ENCODE data around the gene MAML2.

MAML2 gene

GRCh38 chr11:96213500-96213899, 129.5 kb downstream of the MAML2 start:
- WGBS (ENCODE audit: insufficient coverage) = 90% methylated on average over 1 of the region's 2 CpGs
- CTCF ChIA-PET = interaction anchor here (0.8 to 1.5 kb wide), 3 partner anchors 15 to 129 kb away, joined by 3 to 9 read pairs (median 3); partner anchors contain the start of gene MAML2
- no peaks in the 10 kb centered on the region for H3K36me3 ChIP-seq (ENCODE audit: control insufficient read depth in 4 of 4, insufficient read depth in 4 of 4, low read length in 3 of 4)
- H3K9me3 ChIP-seq (ENCODE audit: control extremely low read depth in 1 of 5, control insufficient read depth in 4 of 5, insufficient read depth in 2 of 5, low read depth in 1 of 5, low read length in 4 of 5) = no peaks in the 10 kb centered on the region
- H3K27ac ChIP-seq (ENCODE audit: insufficient read depth in 1 of 2, low read depth in 1 of 2, low read length in 2 of 2, poor library complexity in 1 of 2, severe bottlenecking in 2 of 2) = no peak overlapping the region
- DNase-seq = peak in 1 of 3 donors; percentile 33
- POLR2A ChIA-PET = no interaction called here
- peaks cover 31 to 54% (median 37%) of the 10 kb centered on the region in 4 experiments for H3K4me1 ChIP-seq (ENCODE audit: control extremely low read depth in 1 of 4, control insufficient read depth in 4 of 4, insufficient read depth in 4 of 4, low read length in 3 of 4)
- no peaks in the 10 kb centered on the region for H3K27me3 ChIP-seq (replicated peaks in 2 of 5; ENCODE audit: control insufficient read depth in 4 of 5, insufficient read depth in 5 of 5, low read length in 4 of 5)
- no peak overlapping the region for H3K4me3 ChIP-seq (ENCODE audit: control insufficient read depth in 1 of 7, extremely low read depth in 1 of 7, insufficient read depth in 4 of 7, low read depth in 2 of 7, low read length in 6 of 7)

GRCh38 chr11:96211436-96211835, 131.6 kb downstream of the MAML2 start:
- Histone ChIP-seq H3K4me3 (ENCODE audit: control insufficient read depth in 1 of 7, extremely low read depth in 1 of 7, insufficient read depth in 4 of 7, low read depth in 2 of 7, low read length in 6 of 7) (no peak overlapping the region), H3K4me1 (ENCODE audit: control extremely low read depth in 1 of 4, control insufficient read depth in 4 of 4, insufficient read depth in 4 of 4, low read length in 3 of 4) (peaks cover 38 to 66% (median 48%) of the 10 kb centered on the region in 4 experiments), H3K36me3 (ENCODE audit: control insufficient read depth in 4 of 4, insufficient read depth in 4 of 4, low read length in 3 of 4) (no peaks in the 10 kb centered on the region), H3K27ac (ENCODE audit: insufficient read depth in 1 of 2, low read depth in 1 of 2, low read length in 2 of 2, poor library complexity in 1 of 2, severe bottlenecking in 2 of 2) (no peak overlapping the region), H3K27me3 (replicated peaks in 2 of 5; ENCODE audit: control insufficient read depth in 4 of 5, insufficient read depth in 5 of 5, low read length in 4 of 5) (no peaks in the 10 kb centered on the region), H3K9me3 (ENCODE audit: control extremely low read depth in 1 of 5, control insufficient read depth in 4 of 5, insufficient read depth in 2 of 5, low read depth in 1 of 5, low read length in 4 of 5) (no peaks in the 10 kb centered on the region)
- no peak for DNase-seq
- 80% methylated on average over 1 of the region's 2 CpGs for WGBS (ENCODE audit: insufficient coverage)
- ChIA-PET POLR2A (no interaction called here), CTCF (no interaction called here)

GRCh38 chr11:96207459-96208449, 135.2 kb downstream of the MAML2 start:
- CTCF ChIA-PET = interaction anchor here (1.0 kb wide), 1 partner anchor 12 kb away, joined by 4 read pairs; no protein-coding TSS in a partner anchor
- 42% methylated on average over 4 of the region's 5 CpGs for WGBS (ENCODE audit: insufficient coverage)
- Histone ChIP-seq H3K27me3 (replicated peaks in 2 of 5; ENCODE audit: control insufficient read depth in 4 of 5, insufficient read depth in 5 of 5, low read length in 4 of 5) (no peaks in the 10 kb centered on the region), H3K4me3 (ENCODE audit: control insufficient read depth in 1 of 7, extremely low read depth in 1 of 7, insufficient read depth in 4 of 7, low read depth in 2 of 7, low read length in 6 of 7) (peak overlapping the region in 4 of 7 experiments; percentile 6 to 22 (median 16)), H3K4me1 (ENCODE audit: control extremely low read depth in 1 of 4, control insufficient read depth in 4 of 4, insufficient read depth in 4 of 4, low read length in 3 of 4) (peaks cover 17 to 35% (median 25%) of the 10 kb centered on the region in 4 experiments), H3K9me3 (ENCODE audit: control extremely low read depth in 1 of 5, control insufficient read depth in 4 of 5, insufficient read depth in 2 of 5, low read depth in 1 of 5, low read length in 4 of 5) (no peaks in the 10 kb centered on the region), H3K27ac (ENCODE audit: insufficient read depth in 1 of 2, low read depth in 1 of 2, low read length in 2 of 2, poor library complexity in 1 of 2, severe bottlenecking in 2 of 2) (peak overlapping the region in 1 of 2 experiments; percentile 2), H3K36me3 (ENCODE audit: control insufficient read depth in 4 of 4, insufficient read depth in 4 of 4, low read length in 3 of 4) (no peaks in the 10 kb centered on the region)
- peak; percentile 32 to 56 (median 49) for DNase-seq
- POLR2A ChIA-PET = no interaction called here

- no peak for DNase-seq
- ChIA-PET POLR2A (no interaction called here), CTCF (no interaction called here)
- Histone ChIP-seq H3K9me3 (ENCODE audit: control extremely low read depth in 1 of 5, control insufficient read depth in 4 of 5, insufficient read depth in 2 of 5, low read depth in 1 of 5, low read length in 4 of 5) (no peaks in the 10 kb centered on the region), H3K27ac (ENCODE audit: insufficient read depth in 1 of 2, low read depth in 1 of 2, low read length in 2 of 2, poor library complexity in 1 of 2, severe bottlenecking in 2 of 2) (no peak overlapping the region), H3K36me3 (ENCODE audit: control insufficient read depth in 4 of 4, insufficient read depth in 4 of 4, low read length in 3 of 4) (no peaks in the 10 kb centered on the region), H3K4me3 (ENCODE audit: control insufficient read depth in 1 of 7, extremely low read depth in 1 of 7, insufficient read depth in 4 of 7, low read depth in 2 of 7, low read length in 6 of 7) (peak overlapping the region in 1 of 7 experiments; percentile 19), H3K4me1 (ENCODE audit: control extremely low read depth in 1 of 4, control insufficient read depth in 4 of 4, insufficient read depth in 4 of 4, low read length in 3 of 4) (peaks cover 15 to 28% (median 21%) of the 10 kb centered on the region in 4 experiments), H3K27me3 (replicated peaks in 2 of 5; ENCODE audit: control insufficient read depth in 4 of 5, insufficient read depth in 5 of 5, low read length in 4 of 5) (no peaks in the 10 kb centered on the region)
- WGBS (ENCODE audit: insufficient coverage) = 33% methylated on average over 1 of the region's 2 CpGs
These were observed 136.0 kb downstream of the MAML2 start for GRCh38 chr11:96206955-96207354.

GRCh38 chr11:96205460-96205809, 137.6 kb downstream of the MAML2 start:
- H3K27me3 ChIP-seq (replicated peaks in 2 of 5; ENCODE audit: control insufficient read depth in 4 of 5, insufficient read depth in 5 of 5, low read length in 4 of 5) = no peaks in the 10 kb centered on the region
- no peaks in the 10 kb centered on the region for H3K36me3 ChIP-seq (ENCODE audit: control insufficient read depth in 4 of 4, insufficient read depth in 4 of 4, low read length in 3 of 4)
- DNase-seq = no peak
- no peak overlapping the region for H3K27ac ChIP-seq (ENCODE audit: insufficient read depth in 1 of 2, low read depth in 1 of 2, low read length in 2 of 2, poor library complexity in 1 of 2, severe bottlenecking in 2 of 2)
- 89% methylated on average over 3 of the region's 3 CpGs for WGBS (ENCODE audit: insufficient coverage)
- H3K9me3 ChIP-seq (ENCODE audit: control extremely low read depth in 1 of 5, control insufficient read depth in 4 of 5, insufficient read depth in 2 of 5, low read depth in 1 of 5, low read length in 4 of 5) = no peaks in the 10 kb centered on the region
- no peak overlapping the region for H3K4me3 ChIP-seq (ENCODE audit: control insufficient read depth in 1 of 7, extremely low read depth in 1 of 7, insufficient read depth in 4 of 7, low read depth in 2 of 7, low read length in 6 of 7)
- CTCF ChIA-PET = interaction anchor here (1.1 kb wide), 2 partner anchors 10 to 138 kb away, joined by 3 to 4 read pairs; partner anchors contain the start of gene MAML2
- H3K4me1 ChIP-seq (ENCODE audit: control extremely low read depth in 1 of 4, control insufficient read depth in 4 of 4, insufficient read depth in 4 of 4, low read length in 3 of 4) = peaks cover 15 to 28% (median 21%) of the 10 kb centered on the region in 4 experiments
- POLR2A ChIA-PET = no interaction called here

GRCh38 chr11:96204721-96205459, 138.1 kb downstream of the MAML2 start:
- ChIA-PET CTCF (no interaction called here), POLR2A (no interaction called here)
- 100% methylated on average over 4 of the region's 5 CpGs for WGBS (ENCODE audit: insufficient coverage)
- H3K9me3 ChIP-seq (ENCODE audit: control extremely low read depth in 1 of 5, control insufficient read depth in 4 of 5, insufficient read depth in 2 of 5, low read depth in 1 of 5, low read length in 4 of 5) = no peaks in the 10 kb centered on the region
- H3K27me3 ChIP-seq (replicated peaks in 2 of 5; ENCODE audit: control insufficient read depth in 4 of 5, insufficient read depth in 5 of 5, low read length in 4 of 5) = no peaks in the 10 kb centered on the region
- no peak overlapping the region for H3K27ac ChIP-seq (ENCODE audit: insufficient read depth in 1 of 2, low read depth in 1 of 2, low read length in 2 of 2, poor library complexity in 1 of 2, severe bottlenecking in 2 of 2)
- H3K4me1 ChIP-seq (ENCODE audit: control extremely low read depth in 1 of 4, control insufficient read depth in 4 of 4, insufficient read depth in 4 of 4, low read length in 3 of 4) = peaks cover 15 to 28% (median 21%) of the 10 kb centered on the region in 4 experiments
- no peak for DNase-seq
- H3K4me3 ChIP-seq (ENCODE audit: control insufficient read depth in 1 of 7, extremely low read depth in 1 of 7, insufficient read depth in 4 of 7, low read depth in 2 of 7, low read length in 6 of 7) = no peak overlapping the region
- H3K36me3 ChIP-seq (ENCODE audit: control insufficient read depth in 4 of 4, insufficient read depth in 4 of 4, low read length in 3 of 4) = no peaks in the 10 kb centered on the region

GRCh38 chr11:96204366-96204659, 138.7 kb downstream of the MAML2 start:
- Histone ChIP-seq H3K9me3 (ENCODE audit: control extremely low read depth in 1 of 5, control insufficient read depth in 4 of 5, insufficient read depth in 2 of 5, low read depth in 1 of 5, low read length in 4 of 5) (no peaks in the 10 kb centered on the region), H3K4me3 (ENCODE audit: control insufficient read depth in 1 of 7, extremely low read depth in 1 of 7, insufficient read depth in 4 of 7, low read depth in 2 of 7, low read length in 6 of 7) (no peak overlapping the region), H3K27ac (ENCODE audit: insufficient read depth in 1 of 2, low read depth in 1 of 2, low read length in 2 of 2, poor library complexity in 1 of 2, severe bottlenecking in 2 of 2) (no peak overlapping the region), H3K36me3 (ENCODE audit: control insufficient read depth in 4 of 4, insufficient read depth in 4 of 4, low read length in 3 of 4) (no peaks in the 10 kb centered on the region), H3K27me3 (replicated peaks in 2 of 5; ENCODE audit: control insufficient read depth in 4 of 5, insufficient read depth in 5 of 5, low read length in 4 of 5) (no peaks in the 10 kb centered on the region), H3K4me1 (ENCODE audit: control extremely low read depth in 1 of 4, control insufficient read depth in 4 of 4, insufficient read depth in 4 of 4, low read length in 3 of 4) (peaks cover 15 to 28% (median 21%) of the 10 kb centered on the region in 4 experiments)
- POLR2A ChIA-PET = no interaction called here
- no peak for DNase-seq
- CTCF ChIA-PET = no interaction called here
